HEK293T (cell line): Measurements from ENCODE around the gene CTTNBP2.

ENCODE experiments used
- CTBP1 ChIP-seq: fragments of 450-650 bp; IDR thresholded peaks from 2 replicates; pipeline ENCODE4 v1.6.1; 2016; ENCODE audit warnings: borderline replicate concordance
- FOXM1 ChIP-seq: fragments of 450-650 bp; IDR thresholded peaks from 2 replicates; pipeline ENCODE4 v1.6.1; 2017; ENCODE audit warnings: mild to moderate bottlenecking, borderline replicate concordance
- TARDBP ChIP-seq: fragments of 450-650 bp; IDR thresholded peaks from 2 replicates; pipeline ENCODE4 v1.6.1; 2016
- TF ChIP-seq, protein P1 (sequence below): fragments of 450-650 bp; IDR thresholded peaks from 2 replicates; pipeline ENCODE4 v1.6.1; 2016

DNA sequence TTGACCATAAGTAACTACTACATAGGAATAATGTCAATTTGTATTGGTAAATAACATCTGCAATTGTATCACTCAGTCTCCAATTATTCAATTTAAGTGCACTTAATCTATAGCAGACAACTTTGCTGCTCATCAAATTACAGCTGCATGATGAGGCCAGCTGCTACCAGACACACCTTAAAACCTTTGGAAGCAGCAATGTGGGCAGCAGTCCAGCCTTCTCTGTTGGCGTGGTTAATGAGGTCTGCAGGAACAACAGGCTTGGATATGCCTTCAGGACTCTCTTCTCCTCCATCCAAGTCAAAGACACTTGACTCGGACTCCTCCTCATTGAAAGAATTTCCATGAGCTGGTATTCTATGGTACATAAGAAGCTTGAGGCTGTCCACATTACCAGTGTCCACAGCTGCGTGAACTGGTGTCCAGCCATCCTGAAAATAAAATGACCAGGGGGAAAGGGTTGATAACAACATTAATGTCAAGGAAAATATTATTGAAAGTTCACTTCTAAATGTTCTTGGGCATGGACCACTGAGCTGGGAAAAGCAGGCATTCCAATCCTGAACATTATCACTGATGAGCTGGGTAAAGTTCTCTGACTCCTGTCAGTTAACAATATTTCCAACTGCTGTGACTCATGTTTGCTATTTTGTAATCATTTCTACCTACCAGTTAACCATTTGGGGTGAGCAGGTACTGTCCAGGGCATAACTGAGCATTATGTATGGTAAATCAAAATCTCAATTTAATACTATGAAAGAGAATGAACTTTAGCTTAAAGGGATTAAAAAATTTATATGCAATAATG is 95.7 kb downstream of the CTTNBP2 start:
- TF ChIP-seq CTBP1 (no peak), TARDBP (no peak), FOXM1 (no peak)
- TF ChIP-seq, protein P1, sequence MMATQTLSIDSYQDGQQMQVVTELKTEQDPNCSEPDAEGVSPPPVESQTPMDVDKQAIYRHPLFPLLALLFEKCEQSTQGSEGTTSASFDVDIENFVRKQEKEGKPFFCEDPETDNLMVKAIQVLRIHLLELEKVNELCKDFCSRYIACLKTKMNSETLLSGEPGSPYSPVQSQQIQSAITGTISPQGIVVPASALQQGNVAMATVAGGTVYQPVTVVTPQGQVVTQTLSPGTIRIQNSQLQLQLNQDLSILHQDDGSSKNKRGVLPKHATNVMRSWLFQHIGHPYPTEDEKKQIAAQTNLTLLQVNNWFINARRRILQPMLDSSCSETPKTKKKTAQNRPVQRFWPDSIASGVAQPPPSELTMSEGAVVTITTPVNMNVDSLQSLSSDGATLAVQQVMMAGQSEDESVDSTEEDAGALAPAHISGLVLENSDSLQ = no peak
